ENCODE results near the gene RASL10B. TPM values are rescaled to one million over a fixed set of nuclear protein-coding genes. Genes with fewer than 3 reads are reported as not detected.

The RASL10B gene
- total and polyA plus RNA-seq, 10 donors, result 0.09 to 0.74 (median 0.29) TPM; not detected in 1

GRCh38 chr17:35784895-35785294, 53.5 kb downstream of the RASL10B start:
- no peaks in the 10 kb centered on the region for H3K36me3 ChIP-seq
- H3K9me3 ChIP-seq, result no peaks in the 10 kb centered on the region
- DNase-seq, result no peak
- WGBS, 5 donors, result 66 to 86% (median 74%) methylated on average over 2 of the region's 2 CpGs
- no peak overlapping the region for H3K4me3 ChIP-seq
- no peaks in the 10 kb centered on the region for H3K27me3 ChIP-seq (replicated peaks in 1 of 7)
- peaks cover 4 to 36% (median 19%) of the 10 kb centered on the region in 6 donors for H3K4me1 ChIP-seq
- no peak overlapping the region for H3K27ac ChIP-seq
- intact Hi-C loops (cut with DNase I; ENCODE audit: low total_unique reads), result no loop called here
- no peak for TF ChIP-seq CTCF (IDR thresholded peaks at IDR 0.05 in 8 of 11, conservative IDR thresholded peaks at IDR 0.05 in 3 of 11)
- no peak for TF ChIP-seq POLR2AphosphoS5 (IDR thresholded peaks at IDR 0.05)
- TF ChIP-seq POLR2A (IDR thresholded peaks at IDR 0.05), result no peak

- H3K36me3 ChIP-seq, result no peaks in the 10 kb centered on the region
- H3K4me3 ChIP-seq, result no peak overlapping the region
- intact Hi-C loops (cut with DNase I; ENCODE audit: low total_unique reads), result no loop called here
- TF ChIP-seq POLR2A (IDR thresholded peaks at IDR 0.05), result no peak
- no peak for TF ChIP-seq POLR2AphosphoS5 (IDR thresholded peaks at IDR 0.05)
- TF ChIP-seq CTCF (IDR thresholded peaks at IDR 0.05 in 8 of 11, conservative IDR thresholded peaks at IDR 0.05 in 3 of 11), result no peak
- H3K27ac ChIP-seq, result peak overlapping the region in 1 of 8 donors; percentile 22
- peaks cover 0 to 7% (median 0%) of the 10 kb centered on the region in 7 donors for H3K27me3 ChIP-seq (replicated peaks in 1 of 7)
- 36 to 62% (median 47%) methylated on average over 3 of the region's 3 CpGs for WGBS, 5 donors
- H3K4me1 ChIP-seq, result peaks cover 4 to 36% (median 19%) of the 10 kb centered on the region in 6 donors
- no peak for DNase-seq
- no peaks in the 10 kb centered on the region for H3K9me3 ChIP-seq
Measured at GRCh38 chr17:35786941-35787432, 55.5 kb downstream of the RASL10B start.

- Histone ChIP-seq H3K4me1 (peaks cover 0 to 21% (median 11%) of the 10 kb centered on the region in 6 donors), H3K36me3 (no peaks in the 10 kb centered on the region), H3K4me3 (no peak overlapping the region), H3K27ac (no peak overlapping the region), H3K9me3 (no peaks in the 10 kb centered on the region), H3K27me3 (replicated peaks in 1 of 7) (peaks cover 0 to 24% (median 0%) of the 10 kb centered on the region in 7 donors)
- intact Hi-C loops (cut with DNase I; ENCODE audit: low total_unique reads), result no loop called here
- DNase-seq, result no peak
- WGBS, 5 donors, result 70 to 85% (median 79%) methylated on average over 2 of the region's 2 CpGs
- TF ChIP-seq POLR2A (IDR thresholded peaks at IDR 0.05) (no peak), CTCF (IDR thresholded peaks at IDR 0.05 in 8 of 11, conservative IDR thresholded peaks at IDR 0.05 in 3 of 11) (no peak), POLR2AphosphoS5 (IDR thresholded peaks at IDR 0.05) (no peak)
Measured at GRCh38 chr17:35788477-35789368, 57.3 kb downstream of the RASL10B start.

GRCh38 chr17:35790841-35791240, 59.4 kb downstream of the RASL10B start:
- WGBS, 5 donors, result 88 to 99% (median 90%) methylated on average over 3 of the region's 3 CpGs
- Histone ChIP-seq H3K27ac (no peak overlapping the region), H3K4me1 (peaks cover 8 to 22% (median 13%) of the 10 kb centered on the region in 6 donors), H3K27me3 (replicated peaks in 1 of 7) (peaks cover 0 to 45% (median 17%) of the 10 kb centered on the region in 7 donors), H3K4me3 (no peak overlapping the region), H3K36me3 (no peaks in the 10 kb centered on the region), H3K9me3 (no peaks in the 10 kb centered on the region)
- intact Hi-C loops (cut with DNase I; ENCODE audit: low total_unique reads), result no loop called here
- DNase-seq, result no peak
- TF ChIP-seq CTCF (IDR thresholded peaks at IDR 0.05 in 8 of 11, conservative IDR thresholded peaks at IDR 0.05 in 3 of 11) (no peak), POLR2A (IDR thresholded peaks at IDR 0.05) (no peak), POLR2AphosphoS5 (IDR thresholded peaks at IDR 0.05) (no peak)
